GM18868 (cell line): ENCODE measurements around the gene SIRPG.
"Not testable (repeated sequence)": the region's sequence is repeated elsewhere in the genome, so short reads cannot be mapped to it uniquely, and the experiment has no call there.

Experiments
- ATAC-seq: cut with Tn5 transposase; IDR thresholded peaks from one replicate; pipeline ENCODE4 v1.9.1; 2021; ENCODE audit warnings: mild to moderate bottlenecking, moderate library complexity; ENCODE audit not compliant: unreplicated experiment

The SIRPG gene

DNA sequence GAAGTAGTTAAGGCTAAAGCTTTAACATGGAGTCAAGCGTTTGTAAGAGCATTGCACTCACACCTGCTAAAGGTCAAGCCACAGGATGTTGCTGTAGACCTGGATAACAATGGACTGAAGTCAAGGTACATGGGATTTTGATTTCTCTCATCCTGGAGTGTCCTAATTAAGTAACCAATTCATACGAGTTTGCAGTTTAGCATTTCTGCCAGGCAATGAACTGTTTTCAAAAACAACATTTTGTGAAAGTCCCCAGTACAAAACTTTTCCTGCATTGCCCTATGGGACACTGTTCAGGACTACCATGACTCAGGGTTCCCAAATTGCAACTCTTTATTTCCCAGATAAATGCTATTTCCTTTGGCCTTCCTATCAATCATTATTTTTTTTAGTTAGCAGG lies 20.4 kb downstream of the SIRPG start:
- ATAC-seq: no peak

DNA sequence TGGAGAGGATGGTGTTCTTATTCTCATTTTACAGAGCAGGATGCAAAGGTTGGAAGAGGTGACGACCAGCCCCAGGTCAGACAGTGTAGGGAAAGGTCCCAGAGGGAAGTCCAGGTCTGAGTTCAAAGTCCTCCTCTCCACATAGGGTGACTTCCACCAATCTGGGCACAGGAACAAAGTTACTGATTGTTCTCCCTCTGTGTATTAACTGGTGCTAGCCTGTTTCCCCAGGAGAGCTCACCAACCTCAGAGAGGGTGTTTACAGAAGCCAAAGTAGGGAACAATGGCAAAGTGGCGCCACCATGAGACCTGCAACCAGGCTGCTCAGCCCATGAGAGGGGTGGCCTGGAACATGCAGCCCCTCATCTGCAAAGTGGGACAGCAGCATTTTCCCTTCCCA lies 21.0 kb downstream of the SIRPG start:
- no peak for ATAC-seq

DNA sequence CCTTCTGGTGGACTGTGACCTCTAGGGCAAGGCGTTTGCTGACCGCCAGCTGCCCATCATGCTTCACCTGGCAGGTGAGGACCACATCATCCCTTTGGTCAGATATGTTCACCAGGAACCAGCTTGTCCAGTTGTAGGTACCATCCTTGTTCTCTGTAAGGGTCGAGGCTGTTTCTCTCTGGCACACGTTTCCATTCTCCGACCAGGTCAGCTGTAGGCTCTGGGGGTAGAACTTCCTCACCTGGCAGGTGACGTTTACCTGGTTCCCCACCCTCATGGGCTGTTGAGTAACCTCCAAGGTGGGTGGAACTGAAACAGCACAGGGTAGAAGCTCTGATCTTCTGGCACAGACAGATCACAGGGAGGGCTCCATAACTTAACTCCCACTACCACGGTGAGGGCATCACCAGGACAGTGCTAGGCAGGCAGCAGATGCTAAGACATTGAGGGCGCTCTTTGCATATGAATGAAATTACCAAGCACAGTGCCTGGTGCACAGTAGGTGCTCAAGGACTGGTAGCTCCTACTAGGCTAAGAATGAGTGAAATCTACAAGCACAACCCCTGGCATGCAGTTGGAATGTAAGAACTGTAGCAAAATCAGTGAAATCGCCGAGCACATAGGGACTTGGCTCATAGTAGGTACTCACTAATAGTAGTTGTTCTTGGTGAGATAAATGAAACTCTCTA lies 22.1 kb downstream of the SIRPG start:
- ATAC-seq: no peak

DNA sequence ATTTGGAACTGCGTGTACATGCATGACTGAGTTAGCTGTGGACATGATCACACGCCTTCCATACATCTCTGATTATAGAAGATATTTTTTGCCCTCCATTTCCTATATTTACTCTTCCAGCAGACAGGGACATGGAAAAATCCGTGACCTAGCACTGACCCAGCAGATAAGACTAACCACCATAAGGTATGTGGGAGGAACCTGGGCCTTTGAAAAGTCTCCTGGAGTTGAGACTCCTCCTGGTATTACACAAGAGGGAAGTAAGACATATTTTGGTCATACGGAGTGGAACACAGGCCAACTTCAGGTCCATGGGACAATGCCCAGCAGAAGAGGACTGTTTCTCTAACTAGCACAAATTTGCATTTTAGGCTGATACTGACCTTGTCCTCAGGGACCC lies 24.0 kb downstream of the SIRPG start:
- ATAC-seq: no peak

DNA sequence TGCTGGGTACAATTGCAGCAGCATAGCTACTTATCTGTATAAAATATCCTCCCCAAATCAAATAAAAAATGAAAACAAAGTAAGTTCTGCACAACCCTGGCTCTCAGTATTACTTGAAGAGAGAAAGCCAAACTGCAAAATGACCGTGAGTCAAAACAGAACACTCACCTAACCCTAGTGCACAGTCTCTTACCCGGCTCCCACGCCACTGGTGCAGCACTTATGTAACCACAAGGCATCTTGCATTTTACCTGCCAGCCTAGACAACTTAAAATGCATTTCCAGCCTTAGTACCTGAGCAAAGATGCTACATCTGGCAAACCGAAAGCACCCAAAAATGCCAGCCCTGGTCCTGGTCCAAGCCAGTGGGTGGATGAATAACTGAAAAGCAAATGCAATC lies 25.4 kb downstream of the SIRPG start:
- peak; percentile 67 for ATAC-seq

DNA sequence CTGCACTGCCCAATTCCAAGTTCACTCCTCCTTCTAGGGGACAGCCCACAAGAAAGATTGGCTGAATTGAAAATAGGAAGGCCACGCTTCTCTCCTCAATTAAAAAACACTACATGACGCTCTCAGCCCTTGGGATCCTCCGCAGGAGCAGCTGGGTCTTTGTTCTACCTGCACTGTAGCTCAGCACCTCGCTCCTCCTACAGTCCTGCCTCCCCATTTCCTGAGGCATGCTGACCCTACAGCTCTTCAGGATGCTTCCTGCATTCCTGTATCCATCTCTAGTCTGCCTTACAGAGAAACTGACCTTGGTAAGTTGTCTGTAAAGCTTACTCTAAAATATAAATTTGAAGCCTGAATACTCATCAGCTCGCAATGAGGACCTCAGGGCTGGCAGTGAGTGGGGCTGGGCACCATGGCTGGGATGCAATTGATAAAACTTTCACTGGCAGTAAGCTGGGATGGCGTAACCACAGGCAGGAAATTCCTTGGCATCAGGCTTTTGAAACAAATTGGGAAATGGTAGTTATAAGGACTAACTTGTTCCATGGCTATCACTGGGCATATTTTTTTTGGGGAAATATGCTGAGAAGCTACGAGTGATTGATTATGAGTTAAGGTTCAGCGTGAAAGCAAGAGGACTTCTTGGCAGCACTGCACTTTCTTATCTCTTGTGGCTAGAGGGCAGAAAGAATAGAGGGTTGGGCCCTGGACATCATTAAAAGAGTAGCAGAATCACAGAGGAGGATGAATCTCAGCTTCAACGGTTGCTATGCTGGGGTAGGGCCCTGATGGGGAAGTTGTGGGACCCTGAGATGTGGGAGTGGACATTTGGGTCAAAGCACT lies 26.0 kb downstream of the SIRPG start:
- ATAC-seq: no peak

DNA sequence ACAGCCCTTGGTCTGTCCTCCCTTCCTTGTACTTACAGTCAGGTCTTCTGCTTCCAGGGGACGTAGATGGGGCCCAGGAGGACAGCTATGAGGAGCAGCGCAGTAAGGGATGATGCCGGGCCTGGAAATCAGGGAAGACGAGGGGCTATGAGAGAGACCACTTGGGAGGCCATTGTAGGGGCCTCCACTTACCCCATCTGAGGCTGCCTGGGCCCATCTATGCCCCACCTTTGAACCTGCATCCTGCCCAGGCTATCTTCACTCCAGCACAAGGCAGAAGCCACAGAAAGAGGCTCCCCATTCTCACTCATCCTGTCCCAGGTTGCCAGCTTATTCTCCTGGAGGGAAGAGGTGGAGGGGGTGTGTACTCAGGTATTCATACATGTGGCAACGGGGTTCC lies 27.4 kb downstream of the SIRPG start:
- no peak for ATAC-seq

DNA sequence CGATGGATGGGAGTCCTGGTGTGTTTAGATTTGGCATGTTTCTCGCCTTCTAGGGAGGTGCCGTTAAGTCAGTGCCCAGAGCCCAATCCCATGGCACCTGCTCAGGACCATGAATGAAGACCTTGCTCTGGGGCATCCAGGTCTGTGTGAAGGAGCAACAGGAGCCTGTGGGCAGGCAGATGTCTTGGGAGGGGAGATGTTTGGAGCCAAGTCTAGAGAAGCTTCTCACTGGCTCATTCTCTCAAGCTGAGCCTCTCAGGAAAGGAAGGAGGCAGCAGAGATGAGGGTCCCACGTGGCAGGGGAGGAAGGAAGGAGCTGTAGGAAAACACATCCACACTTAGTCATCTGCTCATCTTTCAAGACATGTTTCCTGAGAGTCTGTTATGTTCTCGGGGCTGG lies 28.3 kb downstream of the SIRPG start:
- no peak for ATAC-seq

DNA sequence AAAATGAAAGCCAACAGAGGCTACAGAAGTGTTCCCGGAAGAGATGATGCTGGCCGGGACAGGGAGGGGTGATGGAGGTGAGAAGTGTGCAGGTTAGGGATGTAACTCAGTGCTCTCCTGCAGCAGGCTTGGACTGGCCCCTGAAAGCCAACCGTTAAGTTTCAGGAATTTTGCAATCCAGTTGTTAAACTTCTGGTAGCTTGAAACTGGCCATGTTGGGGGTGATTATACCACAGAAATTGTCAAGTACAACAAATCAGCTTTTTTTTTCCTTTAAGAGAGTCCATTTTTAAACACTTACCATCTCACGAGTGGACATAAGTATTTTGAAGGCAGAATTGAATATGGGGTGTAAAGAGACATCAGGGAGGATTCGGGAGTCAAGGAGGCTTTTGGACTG lies 29.0 kb downstream of the SIRPG start:
- ATAC-seq: no peak

DNA sequence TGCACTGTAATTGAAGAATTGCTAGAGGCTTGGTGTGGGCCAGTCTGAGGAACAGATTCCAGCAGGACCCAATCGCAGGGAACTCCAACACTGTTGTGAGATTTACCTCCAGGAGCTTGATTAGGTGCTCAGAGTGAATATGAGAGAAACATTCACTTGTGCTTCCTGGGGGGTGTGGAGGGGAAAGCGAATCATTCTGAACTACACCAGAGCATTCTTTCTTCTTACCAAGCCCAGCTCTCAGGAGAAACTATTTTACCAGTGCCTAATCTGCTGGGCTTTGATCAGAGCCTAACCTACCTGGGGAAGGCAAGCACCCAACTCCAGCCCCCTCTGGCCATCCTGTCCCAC lies 30.4 kb downstream of the SIRPG start:
- no peak for ATAC-seq

DNA sequence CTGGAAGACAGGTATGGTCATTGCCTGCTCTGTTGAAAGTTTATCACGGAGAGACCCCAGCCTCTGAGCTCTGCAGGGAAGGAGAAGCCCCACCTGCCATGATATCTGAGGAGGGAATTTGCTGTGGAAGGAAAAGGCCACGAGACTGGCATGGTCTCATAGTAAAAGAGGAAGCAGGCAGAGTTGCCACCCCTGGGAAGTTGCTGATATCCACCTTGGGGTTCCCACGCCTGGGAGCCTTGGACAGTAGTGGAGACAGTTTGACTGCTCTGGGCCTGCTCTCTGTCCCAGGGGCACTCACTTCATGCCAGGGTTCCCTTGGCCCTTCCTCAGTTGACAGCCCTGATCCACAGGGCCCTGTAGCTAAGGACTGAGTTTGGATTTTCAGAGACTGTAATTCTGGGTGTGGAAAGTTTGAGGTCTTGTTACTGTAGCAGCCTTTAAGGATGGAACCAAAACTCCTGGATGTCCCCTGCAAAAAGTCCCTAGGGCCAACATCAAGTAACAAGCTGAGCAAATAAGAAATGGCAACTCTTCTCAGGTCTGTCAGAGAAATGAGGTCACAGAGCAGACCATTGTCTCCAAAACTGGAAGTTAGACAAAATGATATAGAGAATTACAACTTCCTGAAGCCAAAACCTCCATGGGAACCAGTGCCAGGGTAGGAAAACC lies 30.9 kb downstream of the SIRPG start:
- no peak for ATAC-seq

DNA sequence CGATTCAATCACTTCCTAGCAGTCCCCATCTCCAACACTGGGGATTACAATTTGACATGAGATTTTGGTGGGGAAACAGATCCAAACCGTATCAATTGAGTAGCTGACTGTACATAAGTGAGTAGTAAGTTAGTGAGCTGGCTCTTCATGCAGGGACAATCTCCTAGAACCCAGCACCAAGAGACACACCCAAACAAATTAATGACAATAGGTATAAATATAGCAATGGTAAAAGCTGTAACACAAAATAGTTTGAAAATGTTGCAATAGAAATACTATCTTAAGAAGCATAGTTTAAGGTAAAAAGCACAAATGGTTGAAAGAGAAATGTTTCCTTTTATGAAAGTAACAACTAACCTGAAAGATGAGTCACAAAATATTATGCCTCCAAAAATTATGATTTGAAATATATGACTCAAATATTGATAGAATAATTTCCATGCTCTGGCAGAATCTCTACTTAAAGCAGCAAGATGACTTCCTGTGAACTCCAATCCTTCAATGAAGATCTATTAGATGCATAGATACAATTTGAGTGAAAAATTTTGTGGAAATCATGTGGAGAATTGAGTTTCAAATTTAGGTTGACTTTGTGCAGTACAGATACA lies 32.4 kb downstream of the SIRPG start:
- no peak for ATAC-seq

DNA sequence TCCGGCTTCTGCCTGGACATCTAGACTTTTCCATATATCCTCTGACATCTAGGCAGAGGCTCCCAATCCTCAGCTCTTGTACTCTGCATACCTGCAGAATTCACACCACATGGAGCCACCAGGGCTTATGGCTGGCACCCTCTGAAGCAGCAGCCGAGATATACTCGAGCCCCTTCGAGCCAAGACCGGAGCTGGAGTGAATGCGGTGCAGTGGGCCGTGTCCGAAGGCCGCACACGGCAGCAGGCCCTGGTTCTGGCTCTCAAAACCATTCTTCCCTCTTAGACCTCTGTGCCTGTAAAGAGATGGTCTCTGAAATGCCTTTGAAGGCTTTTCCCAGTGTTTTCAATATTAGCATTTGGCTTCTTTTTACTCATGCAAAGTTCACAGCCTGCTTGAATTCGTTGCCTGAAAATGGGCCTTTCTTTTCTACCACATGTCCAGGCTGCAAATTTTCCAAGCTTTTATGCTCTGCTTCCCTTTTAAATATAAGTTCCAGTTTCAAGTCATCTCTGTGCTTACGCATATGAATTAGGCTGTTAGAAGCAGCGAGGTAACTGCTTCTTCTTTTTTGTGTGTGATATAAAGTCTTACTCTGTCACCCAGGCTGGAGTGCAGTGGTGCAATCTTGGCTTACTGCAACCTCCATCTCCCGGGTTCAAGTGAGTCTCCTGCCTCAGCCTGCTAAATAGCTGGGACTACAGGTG lies 33.9 kb downstream of the SIRPG start:
- ATAC-seq: no peak

DNA sequence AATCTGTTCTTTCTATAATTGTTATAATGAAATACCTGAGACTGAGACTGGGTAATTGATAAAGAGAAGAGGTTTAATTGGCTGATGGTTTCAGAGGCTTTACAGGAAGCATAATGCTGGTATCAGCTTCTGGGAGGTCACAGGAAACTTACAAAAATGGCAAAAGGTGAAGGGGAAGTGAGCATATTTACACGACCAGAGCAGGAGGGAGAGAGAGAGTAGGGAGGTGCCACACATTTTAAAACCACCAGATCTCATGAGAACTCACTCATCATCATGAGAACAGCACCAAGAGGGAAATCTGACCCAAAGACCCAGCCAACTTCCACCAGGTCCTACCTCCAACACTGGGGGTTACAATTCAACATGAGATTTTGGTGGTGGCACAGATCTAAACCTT lies 35.1 kb downstream of the SIRPG start:
- no peak for ATAC-seq

DNA sequence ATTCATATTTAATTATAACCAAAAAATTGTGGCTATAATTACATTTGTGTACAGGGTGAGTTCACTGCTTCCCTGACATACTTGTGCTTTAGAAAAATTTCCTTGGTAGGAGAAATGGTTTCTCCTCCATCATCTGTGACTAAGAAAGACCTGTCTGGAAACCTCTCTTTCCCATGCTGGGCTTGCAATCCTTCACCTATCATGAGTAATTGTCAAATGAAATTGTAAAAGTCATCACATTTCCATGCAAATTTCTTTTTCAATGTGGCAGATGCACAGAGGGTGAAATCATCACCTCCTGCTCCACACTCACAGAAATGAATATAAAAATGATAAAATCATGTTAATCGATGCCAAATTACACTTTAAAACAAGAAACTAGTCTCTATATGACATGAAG lies 36.3 kb downstream of the SIRPG start:
- no peak for ATAC-seq

DNA sequence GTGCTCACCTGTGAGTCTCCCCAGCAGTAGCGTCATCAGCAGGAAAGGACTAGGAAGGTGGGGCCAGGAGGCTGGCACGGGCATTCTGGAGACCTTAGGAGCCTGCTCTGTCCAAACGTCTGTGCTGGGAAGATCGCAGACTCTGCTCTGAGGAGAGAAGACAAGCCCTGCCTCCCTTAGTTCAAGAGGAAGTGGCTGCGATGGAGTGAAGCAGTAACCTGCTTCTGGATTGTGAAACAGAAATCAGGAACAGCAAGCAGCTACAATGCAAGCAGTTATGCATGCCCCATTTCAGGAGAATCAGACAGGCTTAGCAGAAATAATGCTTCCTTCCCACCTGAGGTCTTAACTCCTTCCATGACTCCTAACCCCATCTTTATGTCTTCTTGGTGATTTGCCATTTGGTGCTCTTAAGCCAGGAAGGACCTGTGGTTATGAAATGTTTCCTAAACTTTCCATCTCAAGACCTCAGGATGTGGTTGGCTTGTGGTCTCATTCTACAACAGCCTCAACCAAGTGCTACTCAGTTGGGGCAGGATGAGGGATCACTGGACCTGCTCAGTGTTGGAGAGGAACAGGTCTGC lies 37.6 kb downstream of the SIRPG start, which contains the start of gene SIRPB1:
TSS of gene SIRPB1 (minus strand) at position 149 of the 584 bp plus-strand sequence. CDS start at position 84, 65 bp downstream.
- ATAC-seq: no peak

DNA sequence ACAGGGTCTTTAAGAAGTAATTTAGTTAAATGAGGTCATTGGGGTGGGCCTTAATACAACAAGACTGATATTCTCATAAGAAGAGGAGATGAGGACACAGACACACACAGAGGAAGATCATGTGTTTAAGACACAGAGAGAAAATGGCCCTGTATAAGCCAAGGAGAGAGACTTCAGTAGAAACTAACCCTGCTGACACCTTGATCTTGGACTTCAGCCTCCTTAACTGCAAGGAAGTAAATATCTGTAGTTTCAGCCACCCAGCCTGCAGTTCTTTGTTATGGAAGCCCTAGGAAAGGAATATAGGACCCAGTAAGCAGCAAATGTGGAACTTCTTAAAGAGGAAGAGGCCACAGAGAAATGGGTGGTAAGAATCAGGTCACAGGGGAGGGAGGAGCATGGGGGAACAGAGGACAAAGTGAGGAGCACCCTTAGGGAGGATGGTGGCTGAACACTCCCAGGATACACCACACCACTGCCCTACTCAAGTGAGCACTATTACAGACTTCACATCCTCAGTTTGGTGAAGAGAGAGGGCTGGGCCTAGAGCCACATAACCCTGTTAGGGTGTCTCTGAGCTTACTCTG lies 38.5 kb downstream of the SIRPG start:
- ATAC-seq: no peak

DNA sequence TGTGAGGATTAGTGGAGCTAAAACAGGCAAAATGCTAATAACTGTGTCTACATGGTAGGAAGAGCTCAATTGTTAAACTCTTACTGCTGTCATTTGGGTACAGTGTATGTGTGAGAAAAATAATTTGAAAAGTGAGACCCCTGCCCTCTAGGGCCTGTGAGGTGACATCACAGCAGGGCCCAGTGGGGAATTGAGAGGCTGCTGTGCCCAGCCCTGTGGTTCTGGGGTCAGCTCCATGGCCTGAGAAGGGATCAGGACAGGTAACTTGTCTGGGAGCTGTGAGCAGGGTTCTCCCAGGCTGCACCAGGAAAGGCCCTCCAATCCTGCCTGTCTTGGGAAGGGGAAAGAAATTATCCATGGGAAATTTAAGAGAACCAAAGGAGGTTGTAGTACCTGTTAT lies 39.1 kb downstream of the SIRPG start:
- no peak for ATAC-seq

DNA sequence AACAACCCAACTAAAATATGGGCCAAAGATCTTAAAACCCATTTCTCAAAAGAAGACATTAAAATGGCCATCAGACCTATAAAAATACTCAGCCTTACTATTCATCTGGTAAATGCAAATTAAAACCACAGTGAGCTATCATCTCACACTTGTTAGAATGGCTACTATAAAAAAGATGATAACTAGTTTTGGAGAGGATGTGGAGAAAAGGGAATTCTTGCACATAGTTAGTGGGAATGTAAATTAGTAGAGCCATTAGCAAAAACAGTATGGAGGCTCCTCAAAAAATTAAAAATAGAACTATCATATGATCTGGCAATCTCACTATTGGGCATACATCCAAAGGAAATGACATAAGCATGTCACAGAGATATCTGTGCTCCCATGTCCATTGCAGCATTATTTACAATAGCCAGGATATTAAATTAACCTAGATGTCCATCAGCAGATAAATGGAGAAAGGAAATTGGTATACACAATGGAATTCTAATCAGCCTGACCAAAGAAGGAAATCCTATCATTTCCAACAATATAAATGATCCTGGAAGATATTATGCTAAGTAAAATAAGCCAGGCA lies 40.6 kb downstream of the SIRPG start:
- ATAC-seq: no peak

DNA sequence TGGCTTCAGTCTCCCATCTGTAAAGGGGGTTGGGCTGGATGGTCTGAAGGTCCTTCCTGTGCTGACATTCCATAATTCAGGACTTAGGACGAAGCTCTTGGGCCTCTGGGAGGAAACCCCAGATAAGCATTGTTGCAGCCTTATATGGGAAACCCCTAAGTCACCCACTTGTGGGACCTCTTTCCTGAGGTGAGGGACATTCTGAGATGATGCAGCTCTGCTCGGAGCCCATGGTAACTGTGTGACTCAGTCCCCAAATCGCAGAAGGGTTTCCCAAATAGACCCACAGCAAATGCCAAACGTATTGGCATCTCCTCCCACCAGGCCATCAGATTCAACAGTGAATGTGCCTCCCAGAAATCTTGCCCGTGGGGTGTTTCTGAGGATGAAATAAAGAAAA lies 47.2 kb downstream of the SIRPG start:
- ATAC-seq: not testable (repeated sequence)
